GM12878 (cell line): ENCODE measurements around the gene ZGLP1. TPM values are rescaled to one million over a fixed set of nuclear protein-coding genes. Genes with fewer than 3 reads are reported as not detected.

Source experiments
- ATF2 ChIP-seq: IDR thresholded peaks from 2 replicates; pipeline ENCODE4 v1.6.1; 2012; ENCODE audit warnings: low read length, inconsistent platforms
- BMI1 ChIP-seq: fragments of 450-650 bp; IDR thresholded peaks from 2 replicates; pipeline ENCODE4 v1.6.1; 2016; ENCODE audit warnings: mild to moderate bottlenecking, moderate library complexity, borderline replicate concordance
- CEBPB ChIP-seq, 2 experiments: fragments of 150-350 bp in 1 of 2; IDR thresholded peaks; 2 replicates each; pipeline ENCODE4 v1.6.1; 2012 to 2014; ENCODE audit warnings: low read depth in 2 of 2, low read length in 2 of 2, borderline replicate concordance in 1 of 2, inconsistent platforms in 1 of 2
- CHD4 ChIP-seq: fragments of 200-600 bp; sonication (generic); IDR thresholded peaks from 2 replicates; pipeline ENCODE4 v1.6.1; 2016; ENCODE audit warnings: mild to moderate bottlenecking
- EZH2 ChIP-seq: IDR thresholded peaks from 2 replicates; pipeline ENCODE4 v1.6.1; 2012; ENCODE audit warnings: low read depth, mild to moderate bottlenecking, control low read depth, inconsistent platforms, low read length, borderline replicate concordance; ENCODE audit not compliant: control insufficient read depth
- MAX ChIP-seq: IDR thresholded peaks from 2 replicates; pipeline ENCODE4 v1.6.1; 2012; ENCODE audit warnings: low read depth, low read length, improper control_type of control experiment
- MTA2 ChIP-seq: fragments of 450-650 bp; IDR thresholded peaks from 2 replicates; pipeline ENCODE4 v1.6.1; 2016; ENCODE audit warnings: low read depth, mild to moderate bottlenecking, moderate library complexity
- NFXL1 ChIP-seq: fragments of 450-650 bp; IDR thresholded peaks from 2 replicates; pipeline ENCODE4 v1.6.1; 2017; ENCODE audit warnings: antibody characterized with exemption, mild to moderate bottlenecking, borderline replicate concordance
- RCOR1 ChIP-seq: conservative IDR thresholded peaks from 2 replicates; pipeline ENCODE4 v1.6.1; 2012; ENCODE audit warnings: low read depth, low read length, improper control_type of control experiment
- REST ChIP-seq: IDR thresholded peaks from 2 replicates; pipeline ENCODE4 v1.6.1; 2012; ENCODE audit warnings: mild to moderate bottlenecking, low read depth, low read length
- SKIL ChIP-seq: fragments of 450-650 bp; IDR thresholded peaks from 2 replicates; pipeline ENCODE4 v1.6.1; 2017; ENCODE audit warnings: mild to moderate bottlenecking, low read depth, inconsistent platforms; ENCODE audit not compliant: poor library complexity, severe bottlenecking
- SMAD1 ChIP-seq: fragments of 450-650 bp; IDR thresholded peaks from 2 replicates; pipeline ENCODE4 v1.6.1; 2018; ENCODE audit warnings: mild to moderate bottlenecking, low read depth; ENCODE audit not compliant: partially characterized antibody
- SREBF1 ChIP-seq: IDR thresholded peaks from 2 replicates; pipeline ENCODE4 v1.6.1; 2012; ENCODE audit warnings: mild to moderate bottlenecking, low read length
- SUZ12 ChIP-seq: fragments of 200-600 bp; sonication (generic); IDR thresholded peaks from one replicate; pipeline ENCODE4 v1.6.1; 2018; ENCODE audit warnings: antibody characterized with exemption, mild to moderate bottlenecking; ENCODE audit not compliant: unreplicated experiment
- TAF1 ChIP-seq: IDR thresholded peaks from 2 replicates; pipeline ENCODE4 v1.6.1; 2011; ENCODE audit warnings: mild to moderate bottlenecking, low read depth, low read length, borderline replicate concordance
- TCF7 ChIP-seq: IDR thresholded peaks from 2 replicates; pipeline ENCODE4 v1.6.1; 2014; ENCODE audit warnings: antibody characterized with exemption, borderline replicate concordance
- ZBTB33 ChIP-seq: fragments of 450-650 bp; IDR thresholded peaks from 2 replicates; pipeline ENCODE4 v1.6.1; 2017; ENCODE audit warnings: mild to moderate bottlenecking
- ZNF207 ChIP-seq: fragments of 450-650 bp; IDR thresholded peaks from 2 replicates; pipeline ENCODE4 v1.6.1; 2014; ENCODE audit warnings: antibody characterized with exemption, mild to moderate bottlenecking, borderline replicate concordance
- ZNF24 ChIP-seq: fragments of 450-650 bp; IDR thresholded peaks from 2 replicates; pipeline ENCODE4 v1.6.1; 2017; ENCODE audit warnings: antibody characterized with exemption, mild to moderate bottlenecking
- ZZZ3 ChIP-seq: IDR thresholded peaks from 2 replicates; pipeline ENCODE4 v1.6.1; 2011; ENCODE audit warnings: low read depth; ENCODE audit not compliant: control insufficient read depth, insufficient read length
- polyA plus RNA-seq, 11 experiments: library from polyadenylated mRNA; depleted of rRNA in 4 of 11; unstranded in 6 of 11; stranded (reverse) in 5 of 11; fragments of >200 nt; fragmentation: Nextera tagmentation in 4 of 11; fragmentation: Illumina TruSeq in 1 of 11; extraction: Ambion mirVana in 4 of 11; extraction: Trizol in 1 of 11; gene quantifications; 1 replicate in 1 of 11; 2 replicates in 10 of 11; pipeline versions ENCODE4 v1.2.1 to v1.2.3, GENCODE V29; 2011 to 2016; ENCODE audit warnings: inconsistent platforms in 2 of 11, missing spikeins in 2 of 11, low read depth in 1 of 11
- total RNA-seq, 4 experiments: library from RNA; depleted of rRNA in 3 of 4; stranded (reverse); fragments of >200 nt in 3 of 4; fragmentation: Illumina TruSeq in 1 of 4; extraction: Trizol in 1 of 4; gene quantifications; 2 replicates each; pipeline versions ENCODE4 v1.2.1 to v1.2.3, GENCODE V29; 2013 to 2021

The ZGLP1 gene
- total and polyA plus RNA-seq, 10 of the 15 experiments (the other 5 are each of a cell fraction or from before 2014, with no cell fraction given) = 0.29 to 5.6 (median 1.3) TPM

GRCh38 chr19:10286803-10287737 is 22.5 kb downstream of the ZGLP1 start, which contains the start of gene ICAM4 (continued):
- TF ChIP-seq ZBTB33 = no peak
- TF ChIP-seq RCOR1 = no peak
- TF ChIP-seq MTA2 = no peak
- no peak for TF ChIP-seq NFXL1
- no peak for TF ChIP-seq TAF1
- TF ChIP-seq SMAD1 = no peak
- TF ChIP-seq MAX = peak; percentile 7
- no peak for TF ChIP-seq SUZ12
- TF ChIP-seq ATF2 = no peak
- TF ChIP-seq ZZZ3 = no peak
- no peak for TF ChIP-seq CEBPB (IDR thresholded peaks at IDR 0.05; ENCODE audit: borderline replicate concordance in 1 of 2, low read depth in 2 of 2, low read length in 2 of 2)
- TF ChIP-seq BMI1 = no peak
- TF ChIP-seq EZH2 = no peak
- no peak for TF ChIP-seq REST
- TF ChIP-seq TCF7 = no peak
- no peak for TF ChIP-seq SKIL
- no peak for TF ChIP-seq CHD4
- TF ChIP-seq SREBF1 = no peak
- TF ChIP-seq ZNF207 = no peak
- no peak for TF ChIP-seq ZNF24
